K562 (cell line): ENCODE results near the gene RASIP1. TPM values are rescaled to one million over a fixed set of nuclear protein-coding genes. Genes with fewer than 3 reads are reported as not detected.

Experiments
- CBFB ChIP-seq: sonication (generic); formaldehyde crosslinking; IDR thresholded peaks from 2 replicates; pipeline ENCODE4 v1.4.0; 2020; ENCODE audit warnings: mild to moderate bottlenecking, missing genetic modification reagents
- CHD1 ChIP-seq: fragments of 200-600 bp; sonication (generic); IDR thresholded peaks from one replicate; pipeline ENCODE4 v1.6.1; 2012; ENCODE audit warnings: mild to moderate bottlenecking, moderate library complexity, low read length, inconsistent platforms
- FOXP1 ChIP-seq: sonication (generic); formaldehyde crosslinking; IDR thresholded peaks from 2 replicates; pipeline ENCODE4 v1.8.0; 2022; ENCODE audit warnings: mild to moderate bottlenecking, missing genetic modification reagents
- GATAD2B ChIP-seq: fragments of 450-650 bp; IDR thresholded peaks from 2 replicates; pipeline ENCODE4 v1.6.1; 2017; ENCODE audit warnings: mild to moderate bottlenecking, borderline replicate concordance
- HOXB6 ChIP-seq: fragments of 250-450 bp; sonication (Bioruptor Pico); IDR thresholded peaks from 2 replicates; pipeline ENCODE4 v1.5.1; 2022; ENCODE audit warnings: mild to moderate bottlenecking, borderline replicate concordance
- NONO ChIP-seq, 2 experiments: fragments of 200-400 bp in 1 of 2; fragments of 450-650 bp in 1 of 2; formaldehyde crosslinking in 1 of 2; IDR thresholded peaks; 2 replicates each; pipeline ENCODE4 v1.6.1; 2017; ENCODE audit warnings: low read depth in 2 of 2, mild to moderate bottlenecking in 2 of 2, moderate library complexity in 2 of 2, low read length in 1 of 2
- RBM17 ChIP-seq: fragments of 200-400 bp; formaldehyde crosslinking; IDR thresholded peaks from 2 replicates; pipeline ENCODE4 v1.6.1; 2017; ENCODE audit warnings: low read depth, mild to moderate bottlenecking, low read length, borderline replicate concordance
- SIRT6 ChIP-seq: IDR thresholded peaks from one replicate; pipeline ENCODE4 v1.6.1; 2012; ENCODE audit warnings: low read depth, mild to moderate bottlenecking, control low read depth, inconsistent platforms, low read length, moderate library complexity
- SREBF2 ChIP-seq: sonication (generic); formaldehyde crosslinking; IDR thresholded peaks from 2 replicates; pipeline ENCODE4 v1.4.0; 2020; ENCODE audit warnings: mild to moderate bottlenecking, missing genetic modification reagents
- STAT5A ChIP-seq: IDR thresholded peaks from 2 replicates; pipeline ENCODE4 v1.6.1; 2012; ENCODE audit warnings: low read length, inconsistent platforms, borderline replicate concordance
- TAF1 ChIP-seq: IDR thresholded peaks from 2 replicates; pipeline ENCODE4 v1.6.1; 2011; ENCODE audit warnings: mild to moderate bottlenecking, low read length, moderate library complexity; ENCODE audit not compliant: insufficient read depth, control insufficient read depth, severe bottlenecking; ENCODE audit errors: extremely low read depth
- TAF15 ChIP-seq: fragments of 200-400 bp; formaldehyde crosslinking; IDR thresholded peaks from 2 replicates; pipeline ENCODE4 v1.6.1; 2017; ENCODE audit warnings: mild to moderate bottlenecking, low read depth, low read length, moderate library complexity
- ZEB2 ChIP-seq: fragments of 450-650 bp; IDR thresholded peaks from 2 replicates; pipeline ENCODE4 v1.6.1; 2016
- ZNF197 ChIP-seq: fragments of 200-800 bp; sonication (Bioruptor generic); IDR thresholded peaks from 2 replicates; pipeline ENCODE4 v1.6.1; 2016; ENCODE audit warnings: low read depth, missing genetic modification characterization, missing compliant biosample characterization
- ZNF224 ChIP-seq: sonication (generic); formaldehyde crosslinking; IDR thresholded peaks from 2 replicates; pipeline ENCODE4 v1.8.0; 2022; ENCODE audit warnings: mild to moderate bottlenecking, missing genetic modification reagents
- ZNF589 ChIP-seq: fragments of 200-800 bp; sonication (Bioruptor generic); IDR thresholded peaks from 2 replicates; pipeline ENCODE4 v1.6.1; 2016; ENCODE audit warnings: low read depth, missing genetic modification characterization, missing compliant biosample characterization
- ZNF717 ChIP-seq: fragments of 250-450 bp; sonication (Bioruptor Pico); IDR thresholded peaks from 2 replicates; pipeline ENCODE4 v1.5.0; 2021
- polyA plus RNA-seq, 8 experiments: library from polyadenylated mRNA; depleted of rRNA in 4 of 8; stranded (reverse) in 5 of 8; unstranded in 3 of 8; fragments of >200 nt; fragmentation: Nextera tagmentation in 2 of 8; fragmentation: Illumina TruSeq in 1 of 8; extraction: Ambion mirVana in 2 of 8; extraction: Trizol in 1 of 8; gene quantifications; 2 replicates each; pipeline versions ENCODE4 v1.2.1 to v1.2.3, GENCODE V29; 2011 to 2014; ENCODE audit warnings: inconsistent platforms in 1 of 8, missing spikeins in 1 of 8
- total RNA-seq, 7 experiments: library from RNA; depleted of rRNA in 6 of 7; stranded (reverse); fragments of >200 nt in 6 of 7; fragmentation: Illumina TruSeq in 2 of 7; extraction: Trizol in 2 of 7; gene quantifications; 2 replicates each; pipeline versions ENCODE4 v1.2.1 to v1.2.3, GENCODE V29; 2011 to 2021; ENCODE audit warnings: low replicate concordance in 1 of 7
- TF ChIP-seq, protein P1 (sequence below): sonication (generic); formaldehyde crosslinking; IDR thresholded peaks from 2 replicates; pipeline ENCODE4 v1.9.0; 2022; ENCODE audit warnings: mild to moderate bottlenecking, missing genetic modification reagents
- TF ChIP-seq, protein P2 (sequence below): fragments of 250-450 bp; sonication (Bioruptor Pico); IDR thresholded peaks from 2 replicates; pipeline ENCODE4 v1.6.1; 2021; ENCODE audit warnings: mild to moderate bottlenecking
- TF ChIP-seq, protein P3 (sequence below): sonication (generic); formaldehyde crosslinking; IDR thresholded peaks from 2 replicates; pipeline ENCODE4 v1.8.0; 2023; ENCODE audit warnings: mild to moderate bottlenecking, missing genetic modification reagents
- TF ChIP-seq, protein P4 (sequence below): sonication (generic); formaldehyde crosslinking; IDR thresholded peaks from 2 replicates; pipeline ENCODE4 v1.8.1; 2023; ENCODE audit warnings: mild to moderate bottlenecking, missing genetic modification reagents

The RASIP1 gene
- total and polyA plus RNA-seq, 9 of the 15 experiments (the other 6 are each of a cell fraction or from before 2014, with no cell fraction given), result 0.20 to 4.7 (median 1.5) TPM

- TF ChIP-seq, protein P1, sequence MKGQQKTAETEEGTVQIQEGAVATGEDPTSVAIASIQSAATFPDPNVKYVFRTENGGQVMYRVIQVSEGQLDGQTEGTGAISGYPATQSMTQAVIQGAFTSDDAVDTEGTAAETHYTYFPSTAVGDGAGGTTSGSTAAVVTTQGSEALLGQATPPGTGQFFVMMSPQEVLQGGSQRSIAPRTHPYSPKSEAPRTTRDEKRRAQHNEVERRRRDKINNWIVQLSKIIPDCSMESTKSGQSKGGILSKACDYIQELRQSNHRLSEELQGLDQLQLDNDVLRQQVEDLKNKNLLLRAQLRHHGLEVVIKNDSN, result peak; percentile 74
- no peak for TF ChIP-seq SREBF2 (CRISPR knock-in tag)
- TF ChIP-seq GATAD2B, result no peak
- TF ChIP-seq, protein P2, sequence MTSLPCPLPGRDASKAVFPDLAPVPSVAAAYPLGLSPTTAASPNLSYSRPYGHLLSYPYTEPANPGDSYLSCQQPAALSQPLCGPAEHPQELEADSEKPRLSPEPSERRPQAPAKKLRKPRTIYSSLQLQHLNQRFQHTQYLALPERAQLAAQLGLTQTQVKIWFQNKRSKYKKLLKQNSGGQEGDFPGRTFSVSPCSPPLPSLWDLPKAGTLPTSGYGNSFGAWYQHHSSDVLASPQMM (CRISPR knock-in tag), result no peak
- no peak for TF ChIP-seq RBM17
- TF ChIP-seq, protein P3, sequence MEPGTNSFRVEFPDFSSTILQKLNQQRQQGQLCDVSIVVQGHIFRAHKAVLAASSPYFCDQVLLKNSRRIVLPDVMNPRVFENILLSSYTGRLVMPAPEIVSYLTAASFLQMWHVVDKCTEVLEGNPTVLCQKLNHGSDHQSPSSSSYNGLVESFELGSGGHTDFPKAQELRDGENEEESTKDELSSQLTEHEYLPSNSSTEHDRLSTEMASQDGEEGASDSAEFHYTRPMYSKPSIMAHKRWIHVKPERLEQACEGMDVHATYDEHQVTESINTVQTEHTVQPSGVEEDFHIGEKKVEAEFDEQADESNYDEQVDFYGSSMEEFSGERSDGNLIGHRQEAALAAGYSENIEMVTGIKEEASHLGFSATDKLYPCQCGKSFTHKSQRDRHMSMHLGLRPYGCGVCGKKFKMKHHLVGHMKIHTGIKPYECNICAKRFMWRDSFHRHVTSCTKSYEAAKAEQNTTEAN, result no peak
- TF ChIP-seq NONO (IDR thresholded peaks at IDR 0.05; ENCODE audit: low read depth in 2 of 2, low read length in 1 of 2), result no peak
- no peak for TF ChIP-seq HOXB6 (CRISPR knock-in tag)
- TF ChIP-seq ZNF197 (CRISPR knock-in tag), result no peak; the same call in 1 of the 2 replicates
- no peak for TF ChIP-seq ZNF717 (CRISPR knock-in tag)
- no peak for TF ChIP-seq SIRT6
- TF ChIP-seq CBFB (CRISPR knock-in tag), result peak; percentile 97
- no peak for TF ChIP-seq FOXP1 (CRISPR knock-in tag)
- TF ChIP-seq ZNF224 (CRISPR knock-in tag), result no peak
- TF ChIP-seq, protein P4, sequence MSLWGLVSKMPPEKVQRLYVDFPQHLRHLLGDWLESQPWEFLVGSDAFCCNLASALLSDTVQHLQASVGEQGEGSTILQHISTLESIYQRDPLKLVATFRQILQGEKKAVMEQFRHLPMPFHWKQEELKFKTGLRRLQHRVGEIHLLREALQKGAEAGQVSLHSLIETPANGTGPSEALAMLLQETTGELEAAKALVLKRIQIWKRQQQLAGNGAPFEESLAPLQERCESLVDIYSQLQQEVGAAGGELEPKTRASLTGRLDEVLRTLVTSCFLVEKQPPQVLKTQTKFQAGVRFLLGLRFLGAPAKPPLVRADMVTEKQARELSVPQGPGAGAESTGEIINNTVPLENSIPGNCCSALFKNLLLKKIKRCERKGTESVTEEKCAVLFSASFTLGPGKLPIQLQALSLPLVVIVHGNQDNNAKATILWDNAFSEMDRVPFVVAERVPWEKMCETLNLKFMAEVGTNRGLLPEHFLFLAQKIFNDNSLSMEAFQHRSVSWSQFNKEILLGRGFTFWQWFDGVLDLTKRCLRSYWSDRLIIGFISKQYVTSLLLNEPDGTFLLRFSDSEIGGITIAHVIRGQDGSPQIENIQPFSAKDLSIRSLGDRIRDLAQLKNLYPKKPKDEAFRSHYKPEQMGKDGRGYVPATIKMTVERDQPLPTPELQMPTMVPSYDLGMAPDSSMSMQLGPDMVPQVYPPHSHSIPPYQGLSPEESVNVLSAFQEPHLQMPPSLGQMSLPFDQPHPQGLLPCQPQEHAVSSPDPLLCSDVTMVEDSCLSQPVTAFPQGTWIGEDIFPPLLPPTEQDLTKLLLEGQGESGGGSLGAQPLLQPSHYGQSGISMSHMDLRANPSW (CRISPR knock-in tag), result no peak
- TF ChIP-seq TAF1, result no peak
- TF ChIP-seq CHD1, result no peak
- no peak for TF ChIP-seq ZEB2
- no peak for TF ChIP-seq ZNF589 (CRISPR knock-in tag)
- TF ChIP-seq TAF15, result no peak
- TF ChIP-seq STAT5A, result no peak
- TF ChIP-seq, all 486 proteins: peak for 60
These were observed 59.3 kb downstream of the RASIP1 start (continued) for GRCh38 chr19:48681127-48681470.
